ENCODE measurements around the gene GALNT12.

GALNT12 gene

GRCh38 chr9:98867429-98868168 lies 60.1 kb downstream of the GALNT12 start:
- DNase-seq (peak; percentile 18 to 24), ATAC-seq (peak; percentile 61)
- H3K4me3 Mint-ChIP-seq, result peak overlapping the region; percentile 9 to 11
- peaks cover 16% of the 10 kb centered on the region for H3K4me1 Mint-ChIP-seq
- H3K27ac Mint-ChIP-seq, result peak overlapping the region; percentile 91 to 94
- peaks cover 32% of the 10 kb centered on the region for H3K27me3 Mint-ChIP-seq
- no peaks in the 10 kb centered on the region for H3K9me3 Mint-ChIP-seq

- Mint-ChIP-seq H3K27me3 (peaks cover 30% of the 10 kb centered on the region), H3K9me3 (no peaks in the 10 kb centered on the region), H3K4me1 (peaks cover 16% of the 10 kb centered on the region), H3K27ac (no peak overlapping the region), H3K4me3 (no peak overlapping the region)
- DNase-seq, result no peak
- no peak for ATAC-seq
Observed at GRCh38 chr9:98869078-98869745, 61.7 kb downstream of the GALNT12 start.

- peaks cover 16% of the 10 kb centered on the region for H3K4me1 Mint-ChIP-seq
- H3K27ac Mint-ChIP-seq, result no peak overlapping the region
- H3K4me3 Mint-ChIP-seq, result no peak overlapping the region
- no peaks in the 10 kb centered on the region for H3K9me3 Mint-ChIP-seq
- H3K27me3 Mint-ChIP-seq, result peaks cover 24% of the 10 kb centered on the region
- no peak for ATAC-seq
- no peak for DNase-seq
Observed at GRCh38 chr9:98869866-98870265, 62.4 kb downstream of the GALNT12 start.

- no peak for ATAC-seq
- DNase-seq, result no peak
- no peaks in the 10 kb centered on the region for H3K9me3 Mint-ChIP-seq
- H3K27ac Mint-ChIP-seq, result no peak overlapping the region
- peaks cover 16% of the 10 kb centered on the region for H3K4me1 Mint-ChIP-seq
- peaks cover 13% of the 10 kb centered on the region for H3K27me3 Mint-ChIP-seq
- no peak overlapping the region for H3K4me3 Mint-ChIP-seq
Observed at GRCh38 chr9:98870782-98871557, 63.5 kb downstream of the GALNT12 start.

GRCh38 chr9:98871558-98872065 lies 64.1 kb downstream of the GALNT12 start:
- Mint-ChIP-seq H3K4me1 (peaks cover 16% of the 10 kb centered on the region), H3K9me3 (no peaks in the 10 kb centered on the region), H3K4me3 (no peak overlapping the region), H3K27ac (no peak overlapping the region), H3K27me3 (peaks cover 9% of the 10 kb centered on the region)
- ATAC-seq (no peak), DNase-seq (no peak)

GRCh38 chr9:98873526-98873925 lies 66.1 kb downstream of the GALNT12 start:
- no peaks in the 10 kb centered on the region for H3K4me1 Mint-ChIP-seq
- no peaks in the 10 kb centered on the region for H3K27me3 Mint-ChIP-seq
- DNase-seq (no peak), ATAC-seq (no peak)
- H3K27ac Mint-ChIP-seq, result no peak overlapping the region
- H3K9me3 Mint-ChIP-seq, result no peaks in the 10 kb centered on the region
- H3K4me3 Mint-ChIP-seq, result no peak overlapping the region

- Mint-ChIP-seq H3K4me3 (no peak overlapping the region), H3K27me3 (no peaks in the 10 kb centered on the region), H3K4me1 (no peaks in the 10 kb centered on the region), H3K9me3 (no peaks in the 10 kb centered on the region), H3K27ac (no peak overlapping the region)
- ATAC-seq (no peak), DNase-seq (no peak)
Observed at GRCh38 chr9:98873951-98874371, 66.5 kb downstream of the GALNT12 start.

GRCh38 chr9:98874721-98875255 lies 67.3 kb downstream of the GALNT12 start:
- DNase-seq (no peak), ATAC-seq (no peak)
- peak overlapping the region in 1 of 2 donors; percentile 35 for H3K27ac Mint-ChIP-seq
- no peaks in the 10 kb centered on the region for H3K4me1 Mint-ChIP-seq
- H3K27me3 Mint-ChIP-seq, result no peaks in the 10 kb centered on the region
- no peak overlapping the region for H3K4me3 Mint-ChIP-seq
- H3K9me3 Mint-ChIP-seq, result no peaks in the 10 kb centered on the region

- Mint-ChIP-seq H3K27ac (no peak overlapping the region), H3K9me3 (no peaks in the 10 kb centered on the region), H3K4me3 (no peak overlapping the region), H3K4me1 (no peaks in the 10 kb centered on the region), H3K27me3 (no peaks in the 10 kb centered on the region)
- ATAC-seq, result no peak
- DNase-seq, result no peak
Observed at GRCh38 chr9:98875536-98875935, 68.1 kb downstream of the GALNT12 start.

GRCh38 chr9:98877311-98877710 lies 69.8 kb downstream of the GALNT12 start:
- Mint-ChIP-seq H3K9me3 (no peaks in the 10 kb centered on the region), H3K4me1 (no peaks in the 10 kb centered on the region), H3K27ac (no peak overlapping the region), H3K27me3 (peaks cover 9% of the 10 kb centered on the region), H3K4me3 (no peak overlapping the region)
- ATAC-seq (no peak), DNase-seq (no peak)

GRCh38 chr9:98879094-98879962 lies 71.9 kb downstream of the GALNT12 start:
- Mint-ChIP-seq H3K4me3 (no peak overlapping the region), H3K27me3 (peaks cover 19% of the 10 kb centered on the region), H3K27ac (no peak overlapping the region), H3K9me3 (no peaks in the 10 kb centered on the region), H3K4me1 (no peaks in the 10 kb centered on the region)
- ATAC-seq (no peak), DNase-seq (no peak)

GRCh38 chr9:98879963-98880310 lies 72.5 kb downstream of the GALNT12 start:
- Mint-ChIP-seq H3K4me1 (no peaks in the 10 kb centered on the region), H3K27me3 (peaks cover 25% of the 10 kb centered on the region), H3K27ac (no peak overlapping the region), H3K4me3 (no peak overlapping the region), H3K9me3 (no peaks in the 10 kb centered on the region)
- DNase-seq (no peak), ATAC-seq (no peak)

- no peaks in the 10 kb centered on the region for H3K4me1 Mint-ChIP-seq
- ATAC-seq, result no peak
- no peaks in the 10 kb centered on the region for H3K9me3 Mint-ChIP-seq
- DNase-seq, result no peak
- H3K27ac Mint-ChIP-seq, result no peak overlapping the region
- H3K27me3 Mint-ChIP-seq, result peaks cover 27% of the 10 kb centered on the region
- H3K4me3 Mint-ChIP-seq, result no peak overlapping the region
Observed at GRCh38 chr9:98880311-98881015, 73.0 kb downstream of the GALNT12 start.

GRCh38 chr9:98881356-98881755 lies 73.9 kb downstream of the GALNT12 start:
- no peak for ATAC-seq
- Mint-ChIP-seq H3K9me3 (no peaks in the 10 kb centered on the region), H3K4me1 (no peaks in the 10 kb centered on the region), H3K27ac (no peak overlapping the region), H3K4me3 (no peak overlapping the region), H3K27me3 (peaks cover 27% of the 10 kb centered on the region)
- no peak for DNase-seq
